LHCN-M2 (cell line): ENCODE measurements around the gene CAPN2. TPM values are rescaled to one million over a fixed set of nuclear protein-coding genes. Genes with fewer than 3 reads are reported as not detected.
"Not testable (repeated sequence)": the region's sequence is repeated elsewhere in the genome, so short reads cannot be mapped to it uniquely, and the experiment has no call there.

Source experiments
- DNase-seq: peaks from one replicate; pipeline ENCODE4 v3.0.0-alpha.2; 2012; ENCODE audit warnings: low read depth
- total RNA-seq: library from RNA; depleted of rRNA; stranded (reverse); fragments of >200 nt; gene quantifications from 2 replicates; pipeline ENCODE4 v1.2.3, GENCODE V29; 2014

The CAPN2 gene
- total RNA-seq, 1 experiment from 2014 or later, result 718 TPM

DNA sequence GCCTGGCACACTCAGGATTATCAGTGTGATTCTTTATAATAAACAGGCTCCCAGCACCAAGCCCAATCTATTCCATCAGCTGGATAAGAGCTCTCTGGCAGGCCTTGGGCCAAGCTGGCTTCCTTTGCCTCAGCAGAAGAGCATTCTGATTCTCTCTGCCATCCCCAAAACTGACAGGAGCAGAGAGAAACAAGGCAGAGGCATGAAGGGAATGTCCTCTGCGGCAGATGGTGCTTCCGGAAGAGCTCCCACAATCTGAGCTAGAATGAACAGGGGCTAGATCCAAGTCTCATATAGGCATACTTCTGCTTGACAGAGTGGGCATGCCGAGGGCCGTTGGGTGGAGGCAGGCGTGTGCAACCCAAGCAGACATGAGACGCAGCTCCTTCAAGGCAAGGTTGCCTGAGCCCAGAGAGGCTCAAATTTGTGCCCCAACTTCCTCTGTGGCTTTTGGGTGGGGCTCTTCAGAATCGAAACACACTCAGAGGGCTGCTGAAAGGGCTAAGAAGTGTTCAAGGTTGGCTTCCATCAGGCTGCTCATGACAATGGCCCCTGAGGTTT, 4.0 kb downstream of the CAPN2 start:
- peak; percentile 63 for DNase-seq

DNA sequence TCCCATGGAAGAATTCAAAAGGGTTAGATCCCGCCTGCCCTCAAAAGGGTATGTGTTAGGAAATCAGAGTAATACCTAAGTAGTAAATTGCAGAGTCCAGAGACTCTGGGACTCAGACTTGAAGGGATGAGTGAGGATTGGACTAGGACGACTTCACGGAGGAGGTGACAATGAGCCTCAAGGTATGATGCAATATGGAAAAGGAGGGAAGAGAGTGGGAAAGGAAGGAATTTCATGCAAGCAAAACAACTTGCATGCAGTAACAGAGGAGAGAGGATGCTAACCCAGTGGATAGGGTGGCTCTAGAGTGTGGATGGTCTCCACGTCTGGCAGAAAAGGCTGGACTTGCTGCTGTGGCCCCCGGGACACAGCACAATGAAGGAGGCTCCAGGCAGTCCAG, 4.8 kb downstream of the CAPN2 start:
- DNase-seq, result no peak

DNA sequence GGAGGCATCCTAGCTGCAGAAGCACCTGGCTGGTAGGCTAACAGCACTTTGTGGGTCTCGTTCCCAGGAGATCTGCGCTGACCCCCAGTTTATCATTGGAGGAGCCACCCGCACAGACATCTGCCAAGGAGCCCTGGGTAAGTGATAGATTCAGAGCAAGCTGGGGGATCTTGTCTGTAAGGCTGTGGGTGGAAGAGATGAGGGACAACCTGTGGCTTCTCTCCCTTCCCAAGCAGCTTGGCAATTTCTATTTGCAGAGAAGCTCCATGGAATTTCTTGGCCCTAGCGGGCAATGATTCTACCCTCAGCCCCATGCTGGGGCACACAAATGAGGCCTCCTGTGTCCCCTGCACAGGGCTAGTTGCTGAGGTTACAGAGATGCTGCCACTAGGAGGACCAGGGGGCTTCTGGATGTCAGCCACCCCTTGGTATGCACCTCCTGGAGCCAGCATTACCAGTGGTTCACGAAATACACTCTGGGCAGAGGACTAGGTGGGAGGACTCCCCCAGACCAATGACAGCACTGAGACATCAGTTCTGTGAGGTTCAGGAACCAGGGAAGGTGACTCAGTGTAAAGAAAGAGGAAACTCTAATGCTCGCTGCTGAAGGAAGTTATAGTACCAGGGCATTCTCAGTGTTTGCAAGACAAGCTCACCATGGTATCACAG, 5.5 kb downstream of the CAPN2 start:
- DNase-seq, result no peak

DNA sequence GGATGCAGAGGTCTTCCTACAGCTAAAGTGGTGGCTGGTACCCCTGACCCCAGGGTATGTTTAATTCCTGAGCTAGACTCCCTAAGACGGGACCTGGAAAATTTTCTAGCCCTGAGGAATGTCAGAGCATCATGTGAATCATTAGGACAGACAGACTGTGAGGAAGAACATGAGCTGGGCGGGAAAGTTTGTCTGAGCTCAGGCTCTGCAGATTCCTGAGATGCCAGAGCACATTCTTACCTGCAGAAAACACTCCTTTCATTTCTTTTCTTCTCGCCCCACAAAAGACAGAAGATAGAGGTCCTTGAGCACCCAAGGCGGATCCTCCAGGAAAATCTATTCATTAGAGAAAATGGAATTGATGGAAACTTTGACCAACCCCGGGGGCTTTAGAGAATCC, 6.5 kb downstream of the CAPN2 start:
- DNase-seq, result no peak

DNA sequence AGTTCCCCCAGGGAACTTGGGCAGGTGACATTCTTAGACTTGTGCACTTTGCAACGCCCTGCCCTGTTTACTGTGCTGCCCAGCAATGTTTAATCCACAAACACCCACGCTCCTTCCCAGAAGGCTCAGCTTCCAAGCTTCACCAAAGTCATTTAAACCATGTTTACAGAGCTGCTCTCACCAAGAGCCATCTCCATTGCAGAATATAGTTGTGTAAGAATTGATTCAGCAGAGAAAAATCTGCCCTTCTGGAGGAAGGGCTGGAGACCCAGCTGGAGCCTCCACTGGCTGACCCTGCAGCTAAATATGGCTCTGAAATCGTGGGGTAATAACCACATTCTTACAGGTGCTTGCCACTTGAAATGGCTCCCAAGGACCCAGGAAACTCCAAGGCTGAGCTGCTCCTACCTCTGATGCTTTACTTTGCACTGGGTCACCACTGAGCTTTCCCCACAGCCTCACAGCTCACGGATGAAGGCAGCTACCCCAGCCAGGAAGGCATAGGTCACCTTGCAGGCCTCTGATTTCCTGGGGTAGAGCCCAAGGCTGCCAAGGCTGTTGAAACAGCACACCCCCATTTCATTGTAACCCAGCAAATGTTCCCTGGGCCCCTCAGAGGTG, 8.7 kb downstream of the CAPN2 start:
- peak; percentile 82 for DNase-seq

DNA sequence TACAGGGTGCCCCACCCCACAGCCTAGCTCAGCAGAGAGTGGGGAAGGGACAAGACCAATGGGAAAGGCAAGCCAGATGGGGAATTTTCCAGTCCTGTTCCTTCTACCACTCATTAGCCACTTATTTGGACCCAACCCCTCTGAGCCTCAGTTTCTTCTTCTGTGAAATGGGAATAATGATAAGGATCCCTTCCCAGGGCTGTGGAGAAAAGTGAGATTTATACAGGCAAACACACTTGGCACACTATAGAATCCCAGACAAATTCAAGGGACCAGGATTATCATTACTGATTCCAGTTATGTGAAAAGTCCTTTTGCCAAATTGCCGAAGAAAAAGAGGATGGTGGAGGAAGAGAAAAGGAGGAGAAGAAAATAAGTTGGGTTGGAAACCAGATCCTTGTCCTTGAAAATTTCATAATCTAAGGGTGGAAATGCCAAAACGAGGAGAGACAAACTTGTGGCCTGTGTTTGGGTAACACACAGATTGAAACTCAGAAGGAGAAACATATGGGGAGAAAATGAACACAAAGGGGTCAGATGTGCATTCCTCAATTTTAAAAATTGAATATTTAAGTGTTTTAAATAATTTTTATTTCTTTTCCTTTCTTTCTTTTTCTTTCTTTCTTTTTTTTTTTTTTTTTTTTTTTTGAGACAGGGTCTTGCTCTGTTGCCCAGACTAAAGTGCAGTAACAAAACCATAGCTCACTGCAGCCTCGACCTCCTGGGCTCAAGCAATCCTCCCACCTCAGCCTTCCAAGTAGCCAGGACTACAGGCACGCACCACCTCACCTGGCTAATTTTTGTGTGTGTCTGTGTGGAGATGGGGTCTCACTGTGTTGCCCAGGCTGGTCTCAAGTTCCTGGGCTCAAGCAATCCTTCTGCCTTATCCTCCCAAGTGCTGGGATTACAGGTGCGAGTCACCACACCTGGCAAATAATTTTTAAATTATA, 9.6 kb downstream of the CAPN2 start:
- no peak for DNase-seq

DNA sequence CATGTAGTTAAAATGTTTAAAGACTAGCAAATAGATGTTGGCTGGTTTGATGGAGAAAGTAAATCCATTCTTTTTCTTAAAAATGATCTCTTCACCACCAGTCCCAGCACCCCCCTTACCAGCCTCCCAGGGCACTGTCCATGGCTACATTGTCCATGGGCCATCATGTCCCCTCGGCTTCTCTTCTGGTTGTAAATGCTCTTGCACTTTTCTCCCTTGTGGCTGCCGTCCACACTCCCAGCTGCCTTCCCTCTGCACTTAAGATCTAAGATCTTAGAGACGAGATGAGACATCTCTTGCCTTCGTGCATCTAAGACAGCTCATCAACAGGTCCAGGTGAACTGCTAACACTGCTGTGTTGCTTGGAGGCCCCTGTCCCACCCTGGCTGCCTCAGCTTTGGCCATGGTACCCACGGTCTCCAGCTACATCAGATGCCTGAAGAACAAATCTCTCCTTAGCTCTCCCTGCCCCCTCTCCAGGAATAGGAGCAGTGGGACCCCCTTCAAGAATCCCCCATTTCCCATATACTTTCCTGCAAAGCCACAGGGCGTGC, 11.1 kb downstream of the CAPN2 start:
- DNase-seq, result no peak

DNA sequence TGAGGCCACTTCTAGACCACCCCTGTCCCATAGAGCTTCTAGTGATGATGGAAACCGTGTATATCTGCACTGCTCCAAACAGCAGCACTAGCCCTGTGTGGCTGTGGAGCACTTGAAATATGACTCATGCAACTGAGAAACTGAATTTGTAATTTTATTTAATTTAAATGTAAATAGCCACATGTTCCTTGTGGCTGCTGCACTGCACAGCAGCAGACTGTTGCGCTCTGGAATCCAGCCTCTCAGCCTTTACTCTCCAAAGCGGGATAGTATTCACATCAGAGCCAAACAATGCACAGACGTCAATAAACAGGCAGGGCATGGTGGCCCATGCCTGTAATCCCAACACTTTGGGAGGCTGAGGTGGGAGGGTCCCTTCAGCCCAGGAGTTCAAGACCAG, 12.0 kb downstream of the CAPN2 start:
- DNase-seq, result no peak

DNA sequence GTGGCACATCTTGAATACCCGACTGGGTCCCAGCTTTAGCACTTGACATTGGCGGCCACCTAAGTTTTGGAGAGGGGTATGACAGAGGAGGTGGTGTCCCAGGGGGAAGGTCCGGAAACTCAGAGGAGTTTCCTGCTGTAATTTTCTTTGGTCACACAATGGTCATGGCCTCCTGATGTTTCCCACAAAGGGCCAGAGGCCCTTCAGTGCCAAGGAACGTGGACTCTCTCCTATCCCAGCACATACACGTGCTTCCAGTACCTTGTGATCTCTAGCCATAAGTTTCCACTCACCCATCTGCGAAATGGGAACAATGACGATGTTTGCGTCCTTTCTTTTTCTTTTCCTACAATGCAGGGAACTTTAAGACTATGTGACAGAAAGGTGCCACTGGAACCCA, 13.2 kb downstream of the CAPN2 start:
- no peak for DNase-seq

DNA sequence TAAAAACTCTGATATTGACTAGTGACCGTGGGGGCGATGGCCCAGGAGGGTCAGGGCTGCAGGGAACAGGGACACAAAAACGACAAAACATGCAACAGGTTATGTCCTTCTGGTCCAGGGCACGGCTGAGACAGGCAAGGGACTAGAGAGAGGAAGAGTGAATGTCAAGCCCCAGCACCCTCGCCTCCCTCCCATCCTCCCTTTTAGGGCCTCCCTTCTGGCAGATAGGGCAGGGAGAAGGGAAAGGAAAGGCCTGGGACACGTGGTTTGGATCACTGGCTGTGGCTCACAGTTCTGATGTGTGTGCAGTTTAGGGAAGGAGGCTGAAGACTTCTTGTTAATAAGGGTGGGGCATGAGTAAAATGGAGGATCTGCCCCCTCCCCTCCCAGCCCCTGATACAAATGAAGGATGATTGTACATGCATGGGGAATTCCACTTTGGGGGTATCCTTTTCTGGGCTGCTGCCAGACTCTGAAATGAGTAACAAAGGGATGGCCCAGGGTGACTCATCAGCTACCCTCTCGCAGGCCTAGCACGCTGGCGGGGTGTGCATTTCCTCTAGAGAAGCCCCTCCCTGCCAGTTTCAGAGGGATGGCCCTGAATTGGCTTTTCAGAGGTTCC, 14.2 kb downstream of the CAPN2 start:
- peak; percentile 96 for DNase-seq

DNA sequence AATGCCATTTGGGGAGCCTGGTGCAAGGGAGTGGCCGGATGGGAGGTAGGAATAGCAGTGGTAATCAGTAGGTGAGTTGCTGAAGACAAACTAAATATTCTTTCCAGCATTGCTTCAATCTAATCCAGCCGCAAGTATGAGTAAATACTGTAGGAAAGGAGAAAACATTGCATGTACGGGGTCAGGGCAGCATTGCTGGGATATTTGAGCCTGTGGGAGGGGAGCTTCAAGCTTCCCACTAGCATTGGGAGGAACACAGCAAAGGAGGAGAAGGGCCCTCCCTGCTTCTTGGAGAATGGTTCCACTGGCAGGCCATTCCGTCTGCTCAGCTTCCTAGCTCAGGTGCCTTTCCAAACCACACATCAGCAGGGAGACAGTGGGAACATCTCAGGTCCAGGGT, 15.2 kb downstream of the CAPN2 start:
- DNase-seq, result no peak

DNA sequence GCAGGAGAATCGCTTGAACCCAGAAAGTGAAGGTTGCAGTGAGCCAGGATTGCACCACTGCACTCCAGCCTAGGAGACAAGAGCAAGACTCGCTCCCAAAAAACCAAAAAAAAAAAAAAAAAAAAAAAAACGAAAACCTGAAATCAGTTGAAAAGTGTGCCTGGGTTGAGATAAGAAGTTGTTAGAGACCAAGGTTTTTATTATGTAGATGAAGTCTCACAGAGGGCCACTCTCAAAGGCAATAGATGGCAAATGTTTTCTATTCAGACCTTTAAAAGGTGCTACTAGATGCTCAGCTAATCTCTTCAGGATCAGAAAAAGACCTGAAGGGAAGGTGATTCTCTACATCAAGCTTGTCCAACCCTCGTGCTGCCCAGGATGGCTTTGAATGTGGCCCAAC, 17.6 kb downstream of the CAPN2 start:
- DNase-seq, result no peak

DNA sequence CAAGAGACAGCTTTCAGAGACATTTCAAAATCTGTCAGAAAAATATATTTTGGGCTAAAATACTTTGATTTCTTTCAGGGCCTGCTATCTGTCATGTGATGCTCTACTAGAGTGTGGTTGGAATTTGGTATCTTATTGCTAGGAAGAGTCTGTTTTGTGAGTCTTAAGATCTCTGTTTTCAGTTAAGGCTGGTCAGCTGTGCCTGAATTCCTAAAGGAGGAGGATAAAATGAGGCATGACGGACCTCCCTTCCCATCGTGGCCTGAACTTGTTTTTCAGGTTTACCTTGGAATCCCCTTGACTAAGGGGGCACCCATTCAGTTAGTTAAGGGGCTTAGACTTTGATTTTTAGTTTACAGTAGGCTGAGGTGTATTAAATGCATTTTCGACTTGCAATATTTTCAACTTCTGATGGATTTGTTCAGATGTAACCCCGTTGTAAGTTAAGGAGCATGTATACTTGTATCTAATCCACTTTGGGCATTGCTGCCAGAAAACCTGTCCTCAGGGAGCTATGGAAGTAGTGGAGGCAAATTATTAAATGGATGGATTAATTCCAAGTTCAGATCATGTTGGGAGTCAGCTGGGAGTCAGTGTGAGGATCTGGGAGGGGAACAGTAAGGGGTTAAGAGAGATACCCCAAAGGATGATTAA, 18.3 kb downstream of the CAPN2 start:
- peak; percentile 69 for DNase-seq

DNA sequence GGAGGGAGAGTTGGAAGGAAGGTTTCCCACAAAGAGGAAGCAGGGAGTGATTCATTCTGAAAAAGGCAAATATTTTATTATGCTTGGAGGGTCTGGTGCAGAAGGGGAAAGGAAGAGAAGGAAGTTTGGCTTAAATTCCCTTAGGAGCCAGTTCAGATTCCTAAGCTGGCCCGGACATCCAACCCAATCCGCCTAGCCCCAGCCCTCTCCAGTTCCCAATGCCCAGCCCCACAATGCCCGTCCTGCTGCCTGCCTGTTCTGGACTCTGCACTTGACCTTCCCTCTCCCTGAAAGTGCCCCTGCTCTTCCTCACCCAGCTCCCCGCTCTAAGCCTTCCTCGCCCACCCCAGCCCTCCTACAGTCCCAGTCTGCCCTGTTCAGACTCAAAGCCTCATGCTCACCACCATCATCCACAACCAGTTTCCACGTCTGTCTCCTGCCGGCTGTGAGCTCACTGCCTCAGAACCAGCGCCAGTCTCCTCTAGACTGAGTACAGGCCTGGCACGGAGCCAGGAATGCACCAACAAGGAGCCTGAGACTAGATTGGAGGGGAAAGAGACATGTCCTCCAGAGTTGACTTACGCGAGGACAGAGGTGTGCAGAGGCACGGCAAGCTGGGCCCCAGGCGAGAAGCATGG, 18.9 kb downstream of the CAPN2 start:
- peak; percentile 87 for DNase-seq

DNA sequence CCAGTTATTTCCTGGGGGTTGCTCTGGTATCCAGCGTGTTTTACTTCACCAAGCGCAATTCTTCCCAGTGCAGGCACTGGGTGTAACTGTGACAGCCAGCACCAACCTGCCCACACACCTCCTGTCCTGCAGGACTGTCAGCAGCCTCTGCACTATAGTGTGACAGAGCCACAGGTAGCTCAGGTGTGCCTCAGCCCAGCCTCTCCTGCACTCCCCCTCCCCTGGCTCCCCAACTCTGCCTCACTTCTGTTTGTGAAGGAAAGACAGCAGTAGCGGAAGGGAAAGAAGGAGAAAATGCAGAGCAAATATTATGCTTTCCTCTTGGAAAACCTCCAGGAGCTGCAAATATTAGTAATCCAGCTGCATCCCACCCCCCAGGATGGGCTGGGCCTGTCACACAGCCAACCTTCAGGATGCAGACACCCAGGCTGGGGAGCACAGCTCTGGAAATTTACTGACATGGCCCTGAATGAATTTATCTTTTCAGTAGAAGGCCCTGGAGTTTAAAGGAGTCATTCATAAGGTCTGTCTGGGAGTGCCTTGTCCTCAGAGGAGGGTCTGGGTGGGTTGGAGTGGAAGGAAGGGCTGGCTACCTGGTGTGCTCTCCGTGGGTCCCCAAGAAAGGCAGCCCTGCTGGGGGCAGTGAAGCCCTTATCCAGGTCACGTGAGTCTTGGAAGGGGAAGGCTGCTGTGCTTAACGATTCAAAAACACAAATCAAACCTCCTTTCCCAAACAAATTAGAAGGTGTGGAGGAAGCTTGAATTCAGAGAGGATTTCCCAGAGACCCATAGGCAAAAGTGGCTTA, 20.9 kb downstream of the CAPN2 start:
- no peak for DNase-seq

DNA sequence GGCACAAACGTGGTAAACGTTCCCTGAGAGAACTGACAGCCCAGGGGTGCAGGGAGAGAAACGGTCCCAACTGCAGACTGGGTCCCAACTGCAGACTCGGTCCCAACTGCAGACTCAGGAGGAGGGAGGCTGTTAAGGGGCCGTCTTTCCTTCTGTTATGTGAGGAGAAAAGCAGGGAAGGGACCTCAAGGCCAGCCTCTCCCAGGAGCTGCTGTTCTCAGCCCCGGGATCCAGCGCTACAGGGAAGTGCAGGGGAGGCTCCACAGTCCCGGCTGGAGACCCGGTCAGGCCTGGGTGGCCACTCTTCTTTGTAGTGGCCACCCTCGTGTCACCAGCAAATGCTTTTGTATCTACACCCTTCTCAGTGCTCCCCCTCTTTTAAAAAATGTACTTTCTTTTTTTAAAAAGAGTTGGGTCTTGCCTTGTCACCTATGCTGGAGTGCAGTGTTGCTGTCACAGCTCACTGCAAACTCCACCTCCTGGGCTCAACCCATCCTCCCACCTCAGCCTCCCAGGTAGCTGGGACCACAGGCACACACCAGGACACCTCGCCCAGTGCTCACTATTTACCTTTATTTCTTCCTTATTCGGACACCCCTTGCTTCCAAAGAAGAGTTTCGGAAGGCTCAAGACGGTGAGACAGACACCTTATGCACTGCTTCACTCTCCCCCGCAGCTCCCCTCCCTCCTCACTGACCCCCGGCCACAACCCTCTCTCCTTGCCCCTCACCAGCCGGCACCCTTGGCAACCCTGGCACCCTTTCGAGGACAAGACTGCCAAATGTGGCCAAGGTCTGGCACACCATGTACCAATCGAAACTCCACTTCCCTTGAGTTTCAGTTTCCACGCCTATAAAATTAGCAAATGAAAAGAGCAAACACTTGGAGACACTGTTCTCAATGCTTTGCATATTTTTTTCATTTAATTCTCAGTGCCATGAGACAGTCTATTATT, 21.8 kb downstream of the CAPN2 start:
- DNase-seq, result no peak

DNA sequence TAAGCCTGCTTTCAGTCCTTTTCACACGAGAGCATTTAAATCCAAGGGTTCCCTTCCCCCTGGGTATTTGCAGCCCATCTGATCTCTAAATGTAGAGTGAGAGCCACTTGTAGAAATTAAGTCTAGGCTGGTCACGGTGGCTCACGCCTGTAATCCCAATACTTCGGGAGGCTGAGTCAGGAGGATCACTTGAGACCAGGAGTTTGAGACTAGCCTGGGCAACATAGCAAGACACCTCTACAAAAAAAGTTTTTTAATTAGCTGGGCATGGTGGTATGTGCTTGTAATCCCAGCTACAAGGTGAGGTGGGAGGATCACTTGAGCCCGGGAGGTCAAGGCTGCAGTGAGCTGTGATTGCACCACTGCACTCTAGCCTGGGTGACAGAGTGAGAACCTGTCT, 24.3 kb downstream of the CAPN2 start:
- DNase-seq, result not testable (repeated sequence)

DNA sequence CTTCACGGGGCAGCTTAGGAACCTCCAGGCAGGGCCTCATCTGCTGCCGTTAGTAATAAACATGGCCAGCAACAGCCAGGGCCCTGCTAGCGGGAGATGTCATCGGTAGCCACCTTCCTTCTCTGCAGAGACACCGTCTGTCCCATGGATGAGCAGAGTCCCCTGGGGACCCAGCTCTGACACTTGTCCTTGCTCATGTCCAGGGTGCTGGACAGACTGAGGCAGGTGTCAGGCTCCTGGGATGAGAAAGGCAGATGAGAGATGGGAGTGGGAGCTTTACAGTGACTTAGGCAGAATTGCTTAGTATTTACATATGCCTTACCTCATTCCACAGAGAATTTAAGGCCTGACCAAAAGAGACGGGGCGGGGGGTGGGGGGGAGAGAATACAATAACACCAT, 25.0 kb downstream of the CAPN2 start:
- DNase-seq, result no peak
